Measurements from ENCODE around the gene AP1G2. TPM values are rescaled to one million over a fixed set of nuclear protein-coding genes. Genes with fewer than 3 reads are reported as not detected.
"Not testable (repeated sequence)": the region's sequence is repeated elsewhere in the genome, so short reads cannot be mapped to it uniquely, and the experiment has no call there.

AP1G2 gene
- total and polyA plus RNA-seq, 2 of the 13 experiments (the other 11 are each of a cell fraction or from before 2014, with no cell fraction given): 96.9 to 611 TPM

GRCh38 chr14:23609411-23610089 lies 42.0 kb upstream of the AP1G2 start (continued):
- TF ChIP-seq ZNF556 (CRISPR knock-in tag; IDR thresholded peaks at IDR 0.05; ENCODE audit: borderline replicate concordance): peak; percentile 12; the same call in 1 of the 2 replicates
- peak; percentile 65; the same call in 1 of the 2 replicates for TF ChIP-seq ELF4 (CRISPR knock-in tag; IDR thresholded peaks at IDR 0.05; ENCODE audit: borderline replicate concordance)
- 0 out of 2 replicates have a peak, but pooled peaks have one; percentile 57 for TF ChIP-seq SRY (CRISPR knock-in tag; IDR thresholded peaks at IDR 0.05)
- peak; percentile 95 for TF ChIP-seq KDM6A (CRISPR knock-in tag; IDR thresholded peaks at IDR 0.05; ENCODE audit: low read depth)
- TF ChIP-seq ZNF280D (CRISPR knock-in tag; IDR thresholded peaks at IDR 0.05): peak; percentile 92
- peak; percentile 60 for TF ChIP-seq ZNF503 (CRISPR knock-in tag; IDR thresholded peaks at IDR 0.05)
- peak; percentile 52 for TF ChIP-seq ZFX (CRISPR knock-in tag; IDR thresholded peaks at IDR 0.05; ENCODE audit: low read depth)
- 0 out of 2 replicates have a peak, but pooled peaks have one; percentile 37 for TF ChIP-seq TRIM24 (CRISPR knock-in tag; IDR thresholded peaks at IDR 0.05)
- peak; percentile 81 for TF ChIP-seq STAT6 (CRISPR knock-in tag; IDR thresholded peaks at IDR 0.05; ENCODE audit: borderline replicate concordance)
- peak; percentile 58; the same call in 1 of the 2 replicates for TF ChIP-seq ZNF24 (IDR thresholded peaks at IDR 0.05)
- peak; percentile 75 for TF ChIP-seq SOX13 (IDR thresholded peaks at IDR 0.05)
- peak in 1 of 2 experiments; percentile 82; a peak in 2 of 4 replicates for TF ChIP-seq SOX13 (CRISPR knock-in tag; conservative IDR thresholded peaks at IDR 0.05 in 1 of 2, IDR thresholded peaks at IDR 0.05 in 1 of 2)
- TF ChIP-seq ZNF331 (CRISPR knock-in tag; IDR thresholded peaks at IDR 0.05): peak; percentile 97
- peak; percentile 30 for TF ChIP-seq YY1 (IDR thresholded peaks at IDR 0.05; ENCODE audit: insufficient read depth, insufficient replicate concordance, low read depth, low read length)
- TF ChIP-seq FOXJ3 (CRISPR knock-in tag; IDR thresholded peaks at IDR 0.05; ENCODE audit: borderline replicate concordance): peak; percentile 42; the same call in 1 of the 2 replicates
- TF ChIP-seq CREM (IDR thresholded peaks at IDR 0.05): peak; percentile 29; the same call in 1 of the 2 replicates
- not testable (repeated sequence) for TF ChIP-seq CREM (CRISPR knock-in tag; IDR thresholded peaks at IDR 0.05)
